Measurements from ENCODE around the gene GAGE12D. TPM values are rescaled to one million over a fixed set of nuclear protein-coding genes. Genes with fewer than 3 reads are reported as not detected.
"Not testable (repeated sequence)": the region's sequence is repeated elsewhere in the genome, so short reads cannot be mapped to it uniquely, and the experiment has no call there.

The GAGE12D gene, protein sequence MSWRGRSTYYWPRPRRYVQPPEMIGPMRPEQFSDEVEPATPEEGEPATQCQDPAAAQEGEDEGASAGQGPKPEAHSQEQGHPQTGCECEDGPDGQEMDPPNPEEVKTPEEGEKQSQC
- not detected for total RNA-seq

DNA sequence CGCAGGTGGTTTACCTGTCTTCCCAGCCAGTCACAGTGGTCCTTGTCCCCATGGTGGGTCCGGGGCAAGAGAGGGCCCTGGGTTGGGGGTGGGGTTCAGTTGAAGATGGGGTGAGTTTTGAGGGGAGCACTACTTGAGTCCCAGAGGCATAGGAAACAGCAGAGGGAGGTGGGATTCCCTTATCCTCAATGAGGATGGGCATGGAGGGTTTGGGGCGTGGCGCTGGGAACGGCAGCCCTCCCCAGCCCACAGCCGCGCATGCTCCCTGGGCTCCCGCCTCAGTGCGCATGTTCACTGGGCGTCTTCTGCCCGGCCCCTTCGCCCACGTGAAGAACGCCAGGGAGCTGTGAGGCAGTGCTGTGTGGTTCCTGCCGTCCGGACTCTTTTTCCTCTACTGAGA, at the start of gene GAGE12D:
Gene GAGE12D (plus strand): TSS at position 301 of the 400 bp plus-strand sequence. CDS start 1,155 bp downstream, outside the sequence.
- H3K4me3 Mint-ChIP-seq; H3K9me3 Mint-ChIP-seq; DNase-seq (ENCODE audit: low spot score); H3K27me3 Mint-ChIP-seq; H3K4me1 Mint-ChIP-seq (ENCODE audit: low read depth in 2 of 2); H3K27ac Mint-ChIP-seq; H3K36me3 Mint-ChIP-seq; ATAC-seq: not testable (repeated sequence)

DNA sequence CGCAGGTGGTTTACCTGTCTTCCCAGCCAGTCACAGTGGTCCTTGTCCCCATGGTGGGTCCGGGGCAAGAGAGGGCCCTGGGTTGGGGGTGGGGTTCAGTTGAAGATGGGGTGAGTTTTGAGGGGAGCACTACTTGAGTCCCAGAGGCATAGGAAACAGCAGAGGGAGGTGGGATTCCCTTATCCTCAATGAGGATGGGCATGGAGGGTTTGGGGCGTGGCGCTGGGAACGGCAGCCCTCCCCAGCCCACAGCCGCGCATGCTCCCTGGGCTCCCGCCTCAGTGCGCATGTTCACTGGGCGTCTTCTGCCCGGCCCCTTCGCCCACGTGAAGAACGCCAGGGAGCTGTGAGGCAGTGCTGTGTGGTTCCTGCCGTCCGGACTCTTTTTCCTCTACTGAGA, 9.7 kb upstream of the GAGE12D start, which contains the start of gene GAGE12C:
Gene GAGE12C (plus strand): TSS at position 301 of the 400 bp plus-strand sequence. CDS start 1,155 bp downstream, outside the sequence.
- not testable (repeated sequence) for ATAC-seq

DNA sequence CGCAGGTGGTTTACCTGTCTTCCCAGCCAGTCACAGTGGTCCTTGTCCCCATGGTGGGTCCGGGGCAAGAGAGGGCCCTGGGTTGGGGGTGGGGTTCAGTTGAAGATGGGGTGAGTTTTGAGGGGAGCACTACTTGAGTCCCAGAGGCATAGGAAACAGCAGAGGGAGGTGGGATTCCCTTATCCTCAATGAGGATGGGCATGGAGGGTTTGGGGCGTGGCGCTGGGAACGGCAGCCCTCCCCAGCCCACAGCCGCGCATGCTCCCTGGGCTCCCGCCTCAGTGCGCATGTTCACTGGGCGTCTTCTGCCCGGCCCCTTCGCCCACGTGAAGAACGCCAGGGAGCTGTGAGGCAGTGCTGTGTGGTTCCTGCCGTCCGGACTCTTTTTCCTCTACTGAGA, 9.5 kb downstream of the GAGE12D start, which contains the start of gene GAGE12E:
Gene GAGE12E (plus strand): TSS at position 301 of the 400 bp plus-strand sequence. CDS start 1,155 bp downstream, outside the sequence.
- not testable (repeated sequence) for ATAC-seq; H3K27ac Mint-ChIP-seq; DNase-seq (ENCODE audit: low spot score); H3K9me3 Mint-ChIP-seq; H3K4me1 Mint-ChIP-seq (ENCODE audit: low read depth in 2 of 2); H3K36me3 Mint-ChIP-seq; H3K27me3 Mint-ChIP-seq; H3K4me3 Mint-ChIP-seq

More for the DNA sequence above, 9.7 kb upstream of the GAGE12D start, which contains the start of gene GAGE12C:
- H3K4me3 Mint-ChIP-seq; H3K4me1 Mint-ChIP-seq (ENCODE audit: low read depth in 2 of 2); H3K9me3 Mint-ChIP-seq; H3K36me3 Mint-ChIP-seq; H3K27me3 Mint-ChIP-seq; DNase-seq (ENCODE audit: low spot score); H3K27ac Mint-ChIP-seq: not testable (repeated sequence)

DNA sequence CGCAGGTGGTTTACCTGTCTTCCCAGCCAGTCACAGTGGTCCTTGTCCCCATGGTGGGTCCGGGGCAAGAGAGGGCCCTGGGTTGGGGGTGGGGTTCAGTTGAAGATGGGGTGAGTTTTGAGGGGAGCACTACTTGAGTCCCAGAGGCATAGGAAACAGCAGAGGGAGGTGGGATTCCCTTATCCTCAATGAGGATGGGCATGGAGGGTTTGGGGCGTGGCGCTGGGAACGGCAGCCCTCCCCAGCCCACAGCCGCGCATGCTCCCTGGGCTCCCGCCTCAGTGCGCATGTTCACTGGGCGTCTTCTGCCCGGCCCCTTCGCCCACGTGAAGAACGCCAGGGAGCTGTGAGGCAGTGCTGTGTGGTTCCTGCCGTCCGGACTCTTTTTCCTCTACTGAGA, 19.0 kb downstream of the GAGE12D start, which contains the start of gene GAGE12F:
Gene GAGE12F (plus strand): TSS at position 301 of the 400 bp plus-strand sequence. CDS start 1,155 bp downstream, outside the sequence.
- H3K27me3 Mint-ChIP-seq; H3K27ac Mint-ChIP-seq; H3K4me1 Mint-ChIP-seq (ENCODE audit: low read depth in 2 of 2); H3K9me3 Mint-ChIP-seq; ATAC-seq; H3K36me3 Mint-ChIP-seq; H3K4me3 Mint-ChIP-seq; DNase-seq (ENCODE audit: low spot score): not testable (repeated sequence)

DNA sequence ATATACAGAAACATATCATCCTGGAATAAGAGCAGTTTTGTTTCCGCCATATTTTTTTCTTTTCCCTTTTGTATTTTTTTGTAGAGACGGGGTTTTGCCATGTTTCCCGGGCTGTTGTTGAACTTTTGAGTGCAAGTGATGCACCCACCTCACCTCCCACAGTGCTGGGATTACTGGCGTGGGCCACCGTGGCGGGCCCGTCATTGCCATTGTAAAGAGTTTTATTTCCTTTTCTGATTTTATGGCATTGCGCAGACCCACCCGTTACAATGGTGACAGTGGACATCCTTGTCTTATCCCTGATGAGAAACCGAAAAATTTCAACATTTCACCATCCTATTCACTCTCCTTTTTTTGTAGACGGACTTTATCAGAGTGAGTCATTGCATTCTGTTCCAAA, 27.2 kb downstream of the GAGE12D start:
- DNase-seq (ENCODE audit: low spot score); H3K4me3 Mint-ChIP-seq; ATAC-seq; H3K9me3 Mint-ChIP-seq; H3K36me3 Mint-ChIP-seq; H3K27me3 Mint-ChIP-seq; H3K4me1 Mint-ChIP-seq (ENCODE audit: low read depth in 2 of 2); H3K27ac Mint-ChIP-seq: not testable (repeated sequence)

DNA sequence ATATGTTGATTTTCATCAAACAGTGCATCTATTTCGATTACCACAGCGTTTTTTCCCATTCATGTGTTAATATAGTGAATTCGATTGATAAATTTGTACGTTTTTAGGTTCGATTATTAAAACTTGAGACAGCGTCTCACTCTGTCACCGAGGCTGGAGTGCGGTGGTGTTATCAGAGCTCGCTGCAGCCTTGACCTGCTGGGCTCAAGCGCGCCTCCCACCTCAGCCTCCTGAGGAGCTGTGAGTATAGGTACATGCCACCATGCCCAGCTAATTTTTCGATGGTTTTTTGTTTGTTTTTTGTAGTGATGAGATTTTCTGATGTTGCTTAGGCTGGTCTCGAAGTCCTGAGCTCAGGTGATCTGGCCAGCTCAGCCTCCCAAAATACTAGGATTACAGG, 27.6 kb downstream of the GAGE12D start:
- H3K9me3 Mint-ChIP-seq; H3K4me3 Mint-ChIP-seq; DNase-seq (ENCODE audit: low spot score); H3K27ac Mint-ChIP-seq; ATAC-seq; H3K36me3 Mint-ChIP-seq; H3K4me1 Mint-ChIP-seq (ENCODE audit: low read depth in 2 of 2); H3K27me3 Mint-ChIP-seq: not testable (repeated sequence)

DNA sequence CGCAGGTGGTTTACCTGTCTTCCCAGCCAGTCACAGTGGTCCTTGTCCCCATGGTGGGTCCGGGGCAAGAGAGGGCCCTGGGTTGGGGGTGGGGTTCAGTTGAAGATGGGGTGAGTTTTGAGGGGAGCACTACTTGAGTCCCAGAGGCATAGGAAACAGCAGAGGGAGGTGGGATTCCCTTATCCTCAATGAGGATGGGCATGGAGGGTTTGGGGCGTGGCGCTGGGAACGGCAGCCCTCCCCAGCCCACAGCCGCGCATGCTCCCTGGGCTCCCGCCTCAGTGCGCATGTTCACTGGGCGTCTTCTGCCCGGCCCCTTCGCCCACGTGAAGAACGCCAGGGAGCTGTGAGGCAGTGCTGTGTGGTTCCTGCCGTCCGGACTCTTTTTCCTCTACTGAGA, 28.6 kb downstream of the GAGE12D start, which contains the start of gene GAGE12G:
Gene GAGE12G (plus strand): TSS at position 301 of the 400 bp plus-strand sequence. CDS start 1,155 bp downstream, outside the sequence.
- not testable (repeated sequence) for H3K9me3 Mint-ChIP-seq; H3K27me3 Mint-ChIP-seq; DNase-seq (ENCODE audit: low spot score); H3K4me3 Mint-ChIP-seq; H3K4me1 Mint-ChIP-seq (ENCODE audit: low read depth in 2 of 2); H3K27ac Mint-ChIP-seq; H3K36me3 Mint-ChIP-seq; ATAC-seq

DNA sequence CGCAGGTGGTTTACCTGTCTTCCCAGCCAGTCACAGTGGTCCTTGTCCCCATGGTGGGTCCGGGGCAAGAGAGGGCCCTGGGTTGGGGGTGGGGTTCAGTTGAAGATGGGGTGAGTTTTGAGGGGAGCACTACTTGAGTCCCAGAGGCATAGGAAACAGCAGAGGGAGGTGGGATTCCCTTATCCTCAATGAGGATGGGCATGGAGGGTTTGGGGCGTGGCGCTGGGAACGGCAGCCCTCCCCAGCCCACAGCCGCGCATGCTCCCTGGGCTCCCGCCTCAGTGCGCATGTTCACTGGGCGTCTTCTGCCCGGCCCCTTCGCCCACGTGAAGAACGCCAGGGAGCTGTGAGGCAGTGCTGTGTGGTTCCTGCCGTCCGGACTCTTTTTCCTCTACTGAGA, 38.1 kb downstream of the GAGE12D start, which contains the start of gene GAGE12H:
Gene GAGE12H (plus strand): TSS at position 301 of the 400 bp plus-strand sequence. CDS start 1,155 bp downstream, outside the sequence.
- H3K27me3 Mint-ChIP-seq; DNase-seq (ENCODE audit: low spot score); H3K4me1 Mint-ChIP-seq (ENCODE audit: low read depth in 2 of 2); H3K36me3 Mint-ChIP-seq; H3K9me3 Mint-ChIP-seq; H3K27ac Mint-ChIP-seq; ATAC-seq; H3K4me3 Mint-ChIP-seq: not testable (repeated sequence)

DNA sequence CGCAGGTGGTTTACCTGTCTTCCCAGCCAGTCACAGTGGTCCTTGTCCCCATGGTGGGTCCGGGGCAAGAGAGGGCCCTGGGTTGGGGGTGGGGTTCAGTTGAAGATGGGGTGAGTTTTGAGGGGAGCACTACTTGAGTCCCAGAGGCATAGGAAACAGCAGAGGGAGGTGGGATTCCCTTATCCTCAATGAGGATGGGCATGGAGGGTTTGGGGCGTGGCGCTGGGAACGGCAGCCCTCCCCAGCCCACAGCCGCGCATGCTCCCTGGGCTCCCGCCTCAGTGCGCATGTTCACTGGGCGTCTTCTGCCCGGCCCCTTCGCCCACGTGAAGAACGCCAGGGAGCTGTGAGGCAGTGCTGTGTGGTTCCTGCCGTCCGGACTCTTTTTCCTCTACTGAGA, 47.7 kb downstream of the GAGE12D start, which contains the start of gene GAGE2A:
Gene GAGE2A (plus strand): TSS at position 301 of the 400 bp plus-strand sequence. CDS start 1,155 bp downstream, outside the sequence.
- not testable (repeated sequence) for ATAC-seq; H3K27me3 Mint-ChIP-seq; H3K27ac Mint-ChIP-seq; H3K4me3 Mint-ChIP-seq; H3K4me1 Mint-ChIP-seq (ENCODE audit: low read depth in 2 of 2); H3K9me3 Mint-ChIP-seq; DNase-seq (ENCODE audit: low spot score); H3K36me3 Mint-ChIP-seq

DNA sequence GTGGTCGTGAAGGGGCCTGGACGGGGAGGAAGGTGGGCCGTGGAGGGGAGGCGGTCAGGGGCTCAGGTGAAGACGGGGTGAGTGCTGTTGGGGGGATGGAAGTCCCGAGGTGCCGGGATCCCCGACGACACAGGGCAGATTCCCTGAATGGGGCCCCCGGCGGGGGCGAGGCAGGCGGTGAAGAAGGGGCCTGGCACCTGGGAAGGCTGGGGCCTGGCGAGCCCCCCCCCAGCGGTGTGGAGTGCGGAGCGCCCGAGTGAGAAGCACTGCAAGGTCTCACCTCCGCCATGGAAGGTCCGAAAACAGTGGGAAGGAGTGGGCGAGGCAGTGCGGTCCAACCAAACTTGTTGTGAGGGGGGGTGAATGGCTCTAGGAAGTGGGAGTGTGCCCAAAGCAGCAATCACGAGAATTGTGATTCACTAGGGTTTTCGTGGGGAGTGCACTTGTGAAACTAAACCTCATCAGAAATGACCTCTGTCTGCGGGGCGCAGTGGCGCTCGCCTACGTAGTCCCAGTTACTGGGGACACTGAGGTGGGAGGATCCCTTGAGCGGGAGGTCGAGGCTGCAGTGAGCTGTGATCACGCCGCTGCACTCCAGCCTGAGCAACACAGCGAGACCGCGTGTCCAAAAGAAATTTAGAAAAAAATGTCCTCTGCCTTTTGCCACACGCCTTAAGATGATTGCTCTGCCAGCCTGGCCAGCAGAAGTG, 48.4 kb downstream of the GAGE12D start:
- not testable (repeated sequence) for ATAC-seq; H3K27ac Mint-ChIP-seq; H3K36me3 Mint-ChIP-seq; H3K4me3 Mint-ChIP-seq; H3K27me3 Mint-ChIP-seq; H3K9me3 Mint-ChIP-seq; H3K4me1 Mint-ChIP-seq (ENCODE audit: low read depth in 2 of 2)
- DNase-seq (ENCODE audit: low spot score), result peak; percentile 73

DNA sequence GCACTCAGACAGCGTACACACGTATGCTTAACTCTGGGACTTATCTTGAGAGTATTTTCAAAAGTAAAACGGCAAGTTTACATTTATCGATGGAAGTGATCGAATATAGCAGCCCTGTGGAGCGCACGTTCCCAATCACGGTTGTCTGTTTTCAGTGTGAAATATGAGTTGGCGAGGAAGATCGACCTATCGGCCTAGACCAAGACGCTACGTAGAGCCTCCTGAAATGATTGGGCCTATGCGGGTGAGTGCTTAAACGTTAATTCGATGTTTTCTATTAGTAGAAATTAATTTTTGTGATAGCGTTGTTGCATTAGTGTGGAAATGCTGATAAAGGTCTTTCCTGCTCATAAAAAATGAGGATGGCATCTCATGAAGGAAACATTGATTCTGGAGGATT, 49.0 kb downstream of the GAGE12D start:
- DNase-seq (ENCODE audit: low spot score); ATAC-seq; H3K27me3 Mint-ChIP-seq; H3K4me1 Mint-ChIP-seq (ENCODE audit: low read depth in 2 of 2); H3K4me3 Mint-ChIP-seq; H3K36me3 Mint-ChIP-seq; H3K9me3 Mint-ChIP-seq; H3K27ac Mint-ChIP-seq: not testable (repeated sequence)

Data from natural killer cell treated with Interleukin-12 subunit alpha and Interleukin-12 subunit beta and Interleukin-15 and Interleukin-18, amount 100 ng/mL, for 72 hours (primary cell).